Epidermal melanocyte (primary cell): Measurements from ENCODE around the gene SGCB.

Source experiments
- DNase-seq: peaks from one replicate; pipeline ENCODE4 v3.0.0; 2011; ENCODE audit warnings: low spot score; ENCODE audit not compliant: insufficient read length

The SGCB gene

GRCh38 chr4:52019936-52020657 is 18.0 kb downstream of the SGCB start, which contains the start of gene LRRC66:
TSS of gene LRRC66 (minus strand) at chr4:52020363. CDS start at chr4:52017613, 2,750 bp downstream.
- DNase-seq: no peak

GRCh38 chr4:52017814-52018213 is 20.3 kb downstream of the SGCB start:
- no peak for DNase-seq

- DNase-seq: no peak
These were observed 21.1 kb downstream of the SGCB start for GRCh38 chr4:52016981-52017380.

GRCh38 chr4:52015366-52015765 is 22.7 kb downstream of the SGCB start:
- DNase-seq: no peak

- DNase-seq: no peak
These were observed 23.2 kb downstream of the SGCB start for GRCh38 chr4:52014903-52015302.

- no peak for DNase-seq
These were observed 25.4 kb downstream of the SGCB start for GRCh38 chr4:52012651-52013050.

- no peak for DNase-seq
These were observed 27.1 kb downstream of the SGCB start for GRCh38 chr4:52010986-52011385.

- no peak for DNase-seq
These were observed 31.2 kb downstream of the SGCB start for GRCh38 chr4:52006887-52007286.

- no peak for DNase-seq
These were observed 32.4 kb downstream of the SGCB start for GRCh38 chr4:52005604-52006273.

- no peak for DNase-seq
These were observed 33.7 kb downstream of the SGCB start for GRCh38 chr4:52004414-52004813.

GRCh38 chr4:52001616-52002015 is 36.5 kb downstream of the SGCB start:
- no peak for DNase-seq

- DNase-seq: no peak
These were observed 38.8 kb downstream of the SGCB start for GRCh38 chr4:51999250-51999649.

GRCh38 chr4:51998837-51999236 is 39.3 kb downstream of the SGCB start:
- DNase-seq: no peak

GRCh38 chr4:51997647-51998046 is 40.5 kb downstream of the SGCB start:
- no peak for DNase-seq

- no peak for DNase-seq
These were observed 42.4 kb downstream of the SGCB start for GRCh38 chr4:51995647-51996220.
